H1 (cell line): ENCODE data around the gene CTDSP1. TPM values are rescaled to one million over a fixed set of nuclear protein-coding genes. Genes with fewer than 3 reads are reported as not detected.

Source experiments
- CHD7 ChIP-seq: fragments of 300-600 bp; sonication (generic); IDR thresholded peaks from 2 replicates; pipeline ENCODE4 v1.7.1; 2012; ENCODE audit warnings: low read length, moderate library complexity, mild to moderate bottlenecking, inconsistent platforms; ENCODE audit not compliant: insufficient replicate concordance
- KDM5A ChIP-seq: fragments of 200-600 bp; IDR thresholded peaks from 2 replicates; pipeline ENCODE4 v1.7.1; 2012; ENCODE audit warnings: mild to moderate bottlenecking, low read length, inconsistent platforms, mixed read lengths
- MAFK ChIP-seq: IDR thresholded peaks from 2 replicates; pipeline ENCODE4 v1.6.1; 2012; ENCODE audit warnings: low read depth, mild to moderate bottlenecking, improper control_type of control experiment, low read length
- polyA plus RNA-seq, 7 experiments: library from polyadenylated mRNA; depleted of rRNA in 3 of 7; stranded (reverse) in 5 of 7; unstranded in 2 of 7; fragments of >200 nt in 5 of 7; fragments of 200-250 nt in 2 of 7; gene quantifications; 1 replicate in 5 of 7; 2 replicates in 1 of 7; 4 replicates in 1 of 7; pipeline versions ENCODE4 v1.2.1 to v1.2.3, GENCODE V29; 2011 to 2013; ENCODE audit warnings: missing spikeins in 2 of 7, mixed read lengths in 2 of 7
- total RNA-seq: library from RNA; stranded (reverse); fragmentation: NEBNext Ultra II Directional; extraction: Animal tissue kit (Norgen Biotek cat#: 25700); gene quantifications from 2 replicates; pipeline ENCODE4 v1.2.1, GENCODE V29; 2021

The CTDSP1 gene
- total and polyA plus RNA-seq, 2 of the 8 experiments (the other 6 are each of a cell fraction or from before 2014, with no cell fraction given) = 20.3 to 35.2 TPM

GRCh38 chr2:218405746-218406208 is 6.1 kb downstream of the CTDSP1 start (continued):
- TF ChIP-seq MAFK (no peak), KDM5A (no peak), CHD7 (no peak)
